Measurements from ENCODE around the gene EMX1.

DNA sequence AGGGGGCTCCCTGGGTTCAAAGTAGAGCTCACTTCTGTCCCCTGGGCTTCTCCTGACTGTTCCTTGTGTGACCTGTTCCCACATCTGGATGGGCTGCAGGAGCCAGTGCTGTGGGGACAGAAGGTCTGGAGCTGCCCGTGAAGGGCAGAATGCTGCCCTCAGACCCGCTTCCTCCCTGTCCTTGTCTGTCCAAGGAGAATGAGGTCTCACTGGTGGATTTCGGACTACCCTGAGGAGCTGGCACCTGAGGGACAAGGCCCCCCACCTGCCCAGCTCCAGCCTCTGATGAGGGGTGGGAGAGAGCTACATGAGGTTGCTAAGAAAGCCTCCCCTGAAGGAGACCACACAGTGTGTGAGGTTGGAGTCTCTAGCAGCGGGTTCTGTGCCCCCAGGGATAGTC, 15.5 kb downstream of the EMX1 start:
- TF ChIP-seq EZH2 (IDR thresholded peaks at IDR 0.05) (no peak), POLR2AphosphoS5 (IDR thresholded peaks at IDR 0.05; ENCODE audit: borderline replicate concordance, low read depth, low read length) (no peak)

All from SK-N-MC (cell line).